ENCODE measurements around the gene LRCH3. TPM values are rescaled to one million over a fixed set of nuclear protein-coding genes. Genes with fewer than 3 reads are reported as not detected.

Gene LRCH3
- total RNA-seq, 1 donor = 149 TPM

DNA sequence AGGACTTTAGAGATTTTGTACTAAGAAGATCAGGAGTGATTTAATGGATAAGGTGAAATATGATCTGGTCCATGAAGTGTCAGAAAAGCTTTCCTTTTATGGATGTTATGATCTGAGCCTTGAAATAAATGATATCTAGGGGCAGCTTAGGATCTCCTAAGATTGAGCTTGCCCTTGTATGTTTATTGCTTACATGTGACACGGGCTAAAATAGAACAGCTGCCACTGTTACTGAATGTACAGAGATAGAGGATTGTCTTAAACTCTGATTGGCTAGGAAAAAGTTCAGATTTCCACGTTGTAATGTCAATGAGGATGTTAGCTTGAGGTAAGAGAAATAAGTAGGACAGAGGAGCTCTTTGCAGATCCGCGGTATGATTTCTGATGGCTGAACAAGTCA is 32.5 kb upstream of the LRCH3 start:
- H3K4me3 ChIP-seq (ENCODE audit: low read depth, low read length) = no peak overlapping the region
- TF ChIP-seq, protein P1, sequence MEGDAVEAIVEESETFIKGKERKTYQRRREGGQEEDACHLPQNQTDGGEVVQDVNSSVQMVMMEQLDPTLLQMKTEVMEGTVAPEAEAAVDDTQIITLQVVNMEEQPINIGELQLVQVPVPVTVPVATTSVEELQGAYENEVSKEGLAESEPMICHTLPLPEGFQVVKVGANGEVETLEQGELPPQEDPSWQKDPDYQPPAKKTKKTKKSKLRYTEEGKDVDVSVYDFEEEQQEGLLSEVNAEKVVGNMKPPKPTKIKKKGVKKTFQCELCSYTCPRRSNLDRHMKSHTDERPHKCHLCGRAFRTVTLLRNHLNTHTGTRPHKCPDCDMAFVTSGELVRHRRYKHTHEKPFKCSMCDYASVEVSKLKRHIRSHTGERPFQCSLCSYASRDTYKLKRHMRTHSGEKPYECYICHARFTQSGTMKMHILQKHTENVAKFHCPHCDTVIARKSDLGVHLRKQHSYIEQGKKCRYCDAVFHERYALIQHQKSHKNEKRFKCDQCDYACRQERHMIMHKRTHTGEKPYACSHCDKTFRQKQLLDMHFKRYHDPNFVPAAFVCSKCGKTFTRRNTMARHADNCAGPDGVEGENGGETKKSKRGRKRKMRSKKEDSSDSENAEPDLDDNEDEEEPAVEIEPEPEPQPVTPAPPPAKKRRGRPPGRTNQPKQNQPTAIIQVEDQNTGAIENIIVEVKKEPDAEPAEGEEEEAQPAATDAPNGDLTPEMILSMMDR (IDR thresholded peaks at IDR 0.05; ENCODE audit: insufficient read depth, low read depth, low read length) = no peak
- no peak for DNase-seq (ENCODE audit: low read depth)

DNA sequence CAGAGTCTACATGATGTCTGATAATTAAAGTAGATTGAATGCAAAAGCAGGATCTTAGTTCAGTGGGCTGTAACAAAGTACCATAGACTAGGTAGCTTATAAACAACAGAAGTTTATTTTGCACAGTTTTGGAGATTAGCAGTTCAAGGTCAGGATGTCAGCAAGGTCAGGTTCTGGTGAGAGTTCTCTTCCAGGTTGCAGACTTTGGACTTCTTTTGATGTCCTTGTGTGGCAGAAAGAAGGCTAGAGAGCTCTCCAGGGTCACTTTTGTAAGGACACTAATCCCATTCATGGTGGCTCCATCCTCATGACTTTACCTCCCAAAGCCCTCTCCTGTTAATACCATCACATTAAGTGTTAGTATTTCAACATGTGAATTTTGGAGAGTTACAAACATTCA is 29.3 kb upstream of the LRCH3 start:
- no peak for DNase-seq (ENCODE audit: low read depth)
- H3K4me3 ChIP-seq (ENCODE audit: low read depth, low read length) = no peak overlapping the region
- TF ChIP-seq, protein P1 (IDR thresholded peaks at IDR 0.05; ENCODE audit: insufficient read depth, low read depth, low read length) = no peak

DNA sequence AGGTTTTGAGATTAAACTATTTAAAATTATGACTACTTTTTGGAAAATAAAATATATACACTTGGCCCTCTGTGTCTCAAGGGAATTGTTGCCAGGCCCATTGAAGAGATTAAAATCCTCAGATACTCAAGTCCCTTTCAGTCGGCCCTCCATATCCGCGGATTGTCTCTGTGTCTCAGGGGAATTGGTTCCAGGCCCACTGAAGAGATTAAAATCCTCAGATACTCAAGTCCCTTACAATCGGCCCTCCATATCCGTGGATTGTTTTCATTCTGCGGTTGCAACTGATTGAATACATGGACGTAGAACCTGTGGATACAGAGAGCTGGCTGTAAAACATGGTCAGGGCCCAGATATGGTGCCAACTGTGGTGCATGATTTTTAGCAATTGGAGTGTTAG is 15.7 kb upstream of the LRCH3 start:
- no peak overlapping the region for H3K4me3 ChIP-seq (ENCODE audit: low read depth, low read length)
- TF ChIP-seq, protein P1 (IDR thresholded peaks at IDR 0.05; ENCODE audit: insufficient read depth, low read depth, low read length) = no peak
- DNase-seq (ENCODE audit: low read depth) = no peak

DNA sequence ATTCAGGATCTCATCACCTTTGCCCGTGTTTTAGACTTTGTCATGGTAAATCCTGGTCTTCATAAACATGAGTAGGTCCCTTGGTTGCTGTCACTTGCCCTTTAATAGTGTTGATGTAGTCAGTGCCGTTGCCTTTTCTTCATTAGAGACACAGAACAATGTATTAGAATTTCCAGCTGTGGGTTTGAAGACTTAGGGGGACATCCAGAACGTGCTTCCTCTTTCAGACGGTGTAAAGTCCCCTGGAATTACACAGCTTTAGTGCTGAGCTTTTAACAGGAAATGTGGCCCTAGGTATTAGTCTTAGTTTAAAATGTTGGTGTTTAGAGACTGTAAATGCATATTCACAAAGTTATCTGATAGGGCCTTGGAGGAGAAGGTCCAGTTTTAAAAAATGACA is 8.8 kb upstream of the LRCH3 start:
- no peak overlapping the region for H3K4me3 ChIP-seq (ENCODE audit: low read depth, low read length)
- no peak for DNase-seq (ENCODE audit: low read depth)
- TF ChIP-seq, protein P1 (IDR thresholded peaks at IDR 0.05; ENCODE audit: insufficient read depth, low read depth, low read length) = no peak

DNA sequence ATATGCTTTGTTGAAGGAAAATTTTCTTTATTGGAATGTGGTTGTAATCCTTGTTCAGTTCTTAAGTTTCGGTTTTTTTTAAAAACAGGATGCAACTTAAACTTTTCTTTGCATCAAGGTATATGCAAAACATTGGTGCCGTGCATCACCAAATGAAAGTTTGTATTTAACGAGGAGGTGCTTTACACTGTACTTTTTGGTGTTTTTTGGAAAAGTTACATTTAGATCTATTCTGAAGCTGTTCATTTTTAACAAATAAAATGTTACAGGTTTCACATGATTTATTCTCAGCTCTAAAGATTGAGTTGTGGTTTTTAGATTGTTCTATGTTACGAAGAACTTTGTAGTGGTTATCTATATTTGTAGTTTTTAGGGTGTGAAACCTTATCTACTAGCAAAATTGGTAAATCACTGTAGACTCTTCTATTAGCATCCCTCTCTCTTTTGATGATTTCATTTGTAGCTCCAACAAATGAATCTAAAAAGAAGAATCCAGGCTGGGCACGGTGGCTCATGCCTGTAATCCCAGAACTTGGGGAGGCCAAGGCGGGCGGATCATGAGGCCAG is 7.0 kb upstream of the LRCH3 start:
- H3K4me3 ChIP-seq (ENCODE audit: low read depth, low read length) = no peak overlapping the region
- TF ChIP-seq, protein P1 (IDR thresholded peaks at IDR 0.05; ENCODE audit: insufficient read depth, low read depth, low read length) = no peak
- no peak for DNase-seq (ENCODE audit: low read depth)

DNA sequence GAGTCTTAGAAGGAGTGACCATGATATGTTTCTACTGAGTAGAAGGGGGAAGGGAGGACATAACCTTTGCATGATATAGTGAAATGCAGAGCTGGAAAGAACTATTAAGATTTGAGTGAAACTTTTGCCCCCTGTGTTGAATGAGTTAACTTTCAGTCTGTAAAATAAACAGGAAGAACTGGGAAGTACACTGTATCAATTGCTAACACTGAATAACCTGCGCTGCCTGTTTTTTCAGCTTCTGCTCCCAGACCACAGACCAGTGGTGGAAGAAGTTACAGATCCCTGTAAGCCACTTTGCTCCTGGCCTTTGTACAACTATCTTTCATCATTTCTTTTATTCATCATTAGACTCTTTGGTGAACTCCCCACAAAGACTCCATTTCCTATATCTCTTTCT is 3.6 kb upstream of the LRCH3 start:
- DNase-seq (ENCODE audit: low read depth) = no peak
- no peak overlapping the region for H3K4me3 ChIP-seq (ENCODE audit: low read depth, low read length)
- TF ChIP-seq, protein P1 (IDR thresholded peaks at IDR 0.05; ENCODE audit: insufficient read depth, low read depth, low read length) = no peak

DNA sequence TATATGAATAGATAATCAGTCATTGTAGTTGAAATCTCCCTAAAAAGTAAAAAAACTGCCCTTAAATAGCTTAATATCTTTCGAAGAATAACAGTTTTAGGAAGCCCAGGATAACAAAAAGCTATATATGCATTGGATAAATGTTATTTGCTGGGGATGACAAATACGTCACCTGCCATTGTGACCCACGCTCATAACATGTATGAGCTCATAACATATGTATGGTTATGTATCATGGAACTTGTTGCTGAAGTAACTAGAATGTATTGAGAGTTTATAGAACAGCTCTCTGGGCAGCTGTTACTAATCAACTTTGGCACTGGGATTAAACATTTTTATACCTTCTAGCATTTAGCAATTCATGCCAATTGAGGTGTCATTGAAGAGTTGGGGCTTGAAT is 1.7 kb upstream of the LRCH3 start:
- TF ChIP-seq, protein P1 (IDR thresholded peaks at IDR 0.05; ENCODE audit: insufficient read depth, low read depth, low read length) = no peak
- DNase-seq (ENCODE audit: low read depth) = no peak
- H3K4me3 ChIP-seq (ENCODE audit: low read depth, low read length) = no peak overlapping the region
